Body of pancreas (tissue), 4 donors: ENCODE data around the gene PRR7. TPM values are rescaled to one million over a fixed set of nuclear protein-coding genes. Genes with fewer than 3 reads are reported as not detected.
A peak's percentile ranks its signal among the peaks of the same experiment; 100 is the strongest.

Experiments used
- ATAC-seq: fragments of 150-250 bp; one replicate; pipeline ENCODE4 v1.9.1; 2016
- DNase-seq, 4 donors: peaks; one replicate each; pipeline ENCODE4 v3.0.0-alpha.2; 2019
- H3K27ac ChIP-seq, 4 donors: fragments of 200-600 bp; sonication (generic); 1 replicate in 3 of 4; 2 replicates in 1 of 4; pipeline versions ENCODE4 v1.5.1 to v1.6.1; 2016 to 2019; ENCODE audit warnings: mild to moderate bottlenecking in 1 of 4, mixed read lengths in 1 of 4, moderate library complexity in 1 of 4
- H3K27me3 ChIP-seq, 2 donors: fragments of 200-600 bp; sonication (generic); one replicate each; pipeline ENCODE4 v1.6.0; 2016; ENCODE audit warnings: mild to moderate bottlenecking in 1 of 2
- H3K36me3 ChIP-seq, 2 donors: fragments of 200-600 bp; sonication (generic); replicated peaks in 1 of 2; 2 replicates each; pipeline ENCODE4 v1.5.1; 2016; ENCODE audit warnings: low read depth in 2 of 2; ENCODE audit not compliant: insufficient read depth in 1 of 2
- H3K4me1 ChIP-seq: fragments of 200-600 bp; sonication (generic); one replicate; pipeline ENCODE4 v1.6.0; 2016
- H3K4me3 ChIP-seq, 2 donors: fragments of 200-600 bp; sonication (generic); 1 replicate in 1 of 2; 2 replicates in 1 of 2; pipeline ENCODE4 v1.5.1; 2016 to 2019
- H3K9me3 ChIP-seq, 3 donors: fragments of 200-600 bp; sonication (generic); 1 replicate in 2 of 3; 2 replicates in 1 of 3; pipeline ENCODE4 v1.5.1; 2016
- CTCF ChIP-seq, 7 experiments: fragments of 450-650 bp in 4 of 7; fragments of 200-600 bp in 3 of 7; sonication (generic) in 3 of 7; IDR thresholded peaks; one replicate each; pipeline ENCODE4 v1.5.1; 2016 to 2019; ENCODE audit warnings: antibody characterized with exemption in 7 of 7
- POLR2A ChIP-seq, 3 donors: fragments of 450-650 bp; IDR thresholded peaks; one replicate each; pipeline ENCODE4 v1.6.1; 2016; ENCODE audit warnings: antibody characterized with exemption in 3 of 3, mild to moderate bottlenecking in 2 of 3
- WGBS, 2 donors: methylation state at CpG; one replicate each; pipeline ENCODE4 v1.1.5; 2017; 5-methylcytosine and 5-hydroxymethylcytosine counted together
- intact Hi-C: fragments of 100-400 bp; cut with DNase I; formaldehyde crosslinking; loops from one replicate; pipeline ENCODE4 v1.15.1; 2023
- total RNA-seq, 2 donors: library from RNA; depleted of rRNA; stranded (reverse); fragments of >200 nt; gene quantifications; one replicate each; pipeline ENCODE4 v1.1.0, GENCODE V29; 2016

The PRR7 gene
- total RNA-seq, 2 donors from 2014 or later = 0.78 to 1.3 TPM

- Histone ChIP-seq H3K9me3 (no peaks in the 10 kb centered on the region), H3K4me1 (peaks cover 17% of the 10 kb centered on the region), H3K27ac (no peak overlapping the region), H3K27me3 (no peaks in the 10 kb centered on the region), H3K4me3 (no peak overlapping the region), H3K36me3 (no peaks in the 10 kb centered on the region)
- TF ChIP-seq CTCF (IDR thresholded peaks at IDR 0.05) = no peak
- TF ChIP-seq POLR2A (IDR thresholded peaks at IDR 0.05) = no peak
- intact Hi-C loops = loop anchor here (10.0 kb wide), 1 partner anchor 155 kb away; the partner anchor contains the start of gene MXD3
- 80 to 83% methylated on average over 8 of the region's 8 CpGs for WGBS, 2 donors
- DNase-seq (no peak), ATAC-seq (no peak)
Observed at GRCh38 chr5:177469750-177470525, 23.3 kb downstream of the PRR7 start.

GRCh38 chr5:177470759-177471536 is 24.3 kb downstream of the PRR7 start:
- intact Hi-C loops = loop anchor here (10.0 kb wide), 1 partner anchor 156 kb away; the partner anchor contains the start of gene MXD3
- ATAC-seq = no peak
- Histone ChIP-seq H3K27me3 (no peaks in the 10 kb centered on the region), H3K4me3 (no peak overlapping the region), H3K9me3 (no peaks in the 10 kb centered on the region), H3K27ac (no peak overlapping the region), H3K36me3 (no peaks in the 10 kb centered on the region), H3K4me1 (peaks cover 17% of the 10 kb centered on the region)
- TF ChIP-seq POLR2A (IDR thresholded peaks at IDR 0.05) (no peak), CTCF (IDR thresholded peaks at IDR 0.05) (no peak)
- 77 to 83% methylated on average over 8 to 10 of the region's 10 CpGs for WGBS, 2 donors
- no peak for DNase-seq

GRCh38 chr5:177471610-177472356 is 25.2 kb downstream of the PRR7 start:
- H3K27ac ChIP-seq = no peak overlapping the region
- 77 to 90% methylated on average over 8 to 14 of the region's 14 CpGs for WGBS, 2 donors
- peaks cover 17% of the 10 kb centered on the region for H3K4me1 ChIP-seq
- intact Hi-C loops = loop anchor here (10.0 kb wide), 1 partner anchor 157 kb away; the partner anchor contains the start of gene MXD3
- ATAC-seq = no peak
- no peak for DNase-seq
- H3K36me3 ChIP-seq = no peaks in the 10 kb centered on the region
- H3K27me3 ChIP-seq = no peaks in the 10 kb centered on the region
- TF ChIP-seq CTCF (IDR thresholded peaks at IDR 0.05) = no peak
- no peak overlapping the region for H3K4me3 ChIP-seq
- no peaks in the 10 kb centered on the region for H3K9me3 ChIP-seq

DNA sequence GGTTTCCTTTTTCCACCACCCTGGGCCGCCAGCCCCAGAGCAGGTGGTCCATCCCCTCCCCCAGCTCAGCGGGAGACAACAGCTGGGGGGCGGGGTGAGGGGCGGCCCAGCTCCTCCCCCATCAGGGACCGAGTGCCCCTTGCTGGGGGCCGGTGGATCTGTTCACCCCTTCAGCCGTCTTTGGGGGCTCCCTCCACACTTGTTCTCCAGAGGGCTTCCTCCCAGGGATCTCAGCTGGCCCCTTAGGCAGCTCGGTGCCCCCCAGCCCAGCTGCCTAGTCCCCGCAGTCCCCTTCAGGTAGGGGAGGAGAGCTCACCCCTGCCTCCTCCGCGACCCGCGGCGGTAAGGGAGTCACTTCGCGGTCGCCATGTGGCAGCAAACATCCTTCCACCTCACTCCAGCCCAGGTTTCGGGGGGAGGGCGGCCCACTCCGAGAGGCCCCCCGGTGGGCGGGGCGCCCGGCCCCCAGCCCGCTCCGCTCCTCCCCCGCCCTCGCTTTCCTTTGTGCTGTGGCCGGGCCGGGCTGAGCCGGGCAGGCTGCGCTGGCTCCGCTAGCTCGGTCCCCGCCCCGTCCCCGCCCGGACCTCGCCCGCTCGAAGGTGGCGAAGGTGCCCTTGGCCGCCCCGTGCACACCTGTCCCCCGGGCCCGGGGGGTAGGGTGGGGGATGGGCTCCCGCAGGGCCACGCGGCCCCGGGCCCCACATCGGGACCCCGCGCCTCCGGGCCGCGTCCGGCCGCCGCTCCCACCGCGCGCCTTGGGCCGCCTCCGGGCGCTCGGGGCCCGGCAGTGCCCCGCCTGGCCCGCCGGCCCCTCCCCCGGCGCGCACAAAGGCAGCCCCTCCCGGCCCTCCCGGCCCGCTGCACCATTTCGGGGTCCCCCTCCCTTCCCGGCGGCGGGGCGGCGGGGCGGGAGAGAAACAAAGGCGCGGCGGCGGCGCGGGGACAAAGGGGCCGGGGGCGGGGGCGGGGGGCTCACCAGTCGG is 26.1 kb downstream of the PRR7 start:
- DNase-seq = peak in 2 of 4 donors; percentile 37 to 38
- 3 to 13% methylated on average over 12 to 68 of the region's 93 CpGs for whole genome bisulfite sequencing, 2 donors
- Histone ChIP-seq H3K27me3 (no peaks in the 10 kb centered on the region), H3K36me3 (no peaks in the 10 kb centered on the region), H3K4me3 (peak overlapping the region; percentile 48 to 57), H3K27ac (peak overlapping the region in 2 of 4 donors; percentile 47 to 48), H3K4me1 (peaks cover 17% of the 10 kb centered on the region), H3K9me3 (no peaks in the 10 kb centered on the region)
- peak; percentile 48 for ATAC-seq
- intact Hi-C loops = loop anchor here (10.0 kb wide), 1 partner anchor 158 kb away; the partner anchor contains the start of gene MXD3
- TF ChIP-seq CTCF (IDR thresholded peaks at IDR 0.05) (no peak), POLR2A (IDR thresholded peaks at IDR 0.05) (no peak)
